Activated T-cell treated with anti-CD3 and anti-CD28 coated beads, Interleukin-2, amount 50 U/mL, for 48 hours (primary cell): ENCODE data around the gene RPTOR.

Experiments
- DNase-seq, 2 experiments: peaks; one replicate each; pipeline ENCODE4 v3.0.0-alpha.2; 2020

The RPTOR gene

GRCh38 chr17:80902197-80902962, 357.7 kb downstream of the RPTOR start:
- DNase-seq = no peak

- DNase-seq = no peak
These were observed 358.4 kb downstream of the RPTOR start for GRCh38 chr17:80902963-80903611.

DNA sequence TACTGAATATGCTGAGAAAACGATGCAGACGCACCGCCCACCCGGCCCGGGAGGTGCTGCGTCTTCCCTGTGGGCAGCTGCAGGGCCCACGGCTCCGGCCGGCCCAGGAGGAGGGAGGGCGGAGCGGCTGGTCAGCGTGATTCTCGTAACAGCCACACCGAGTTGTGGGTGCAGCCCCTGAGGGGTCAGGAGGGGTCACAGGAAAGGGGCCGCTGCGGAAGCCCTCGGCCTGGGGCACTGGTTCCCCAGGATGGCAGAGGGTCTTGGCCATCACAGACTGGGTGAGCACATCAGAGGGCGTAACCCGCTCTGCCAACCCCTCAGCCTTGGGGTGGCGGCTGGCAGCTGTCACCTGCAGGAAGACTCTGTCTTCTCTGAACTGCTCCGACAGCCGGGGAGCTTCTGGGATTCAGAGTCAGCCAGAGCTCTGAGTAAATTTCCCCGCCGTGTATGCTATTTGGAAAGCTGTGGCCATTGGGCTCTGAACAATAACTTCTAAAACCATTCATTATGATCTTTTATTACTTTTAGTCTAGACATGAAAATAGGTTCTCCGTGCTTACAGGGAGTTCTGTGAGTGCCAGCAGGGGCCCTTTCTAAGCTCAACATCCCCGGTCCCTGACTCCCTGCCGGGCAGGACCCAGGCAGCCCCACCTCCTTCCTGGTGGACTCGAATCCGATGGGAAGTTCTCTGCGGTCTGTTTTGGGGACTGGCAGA, 359.6 kb downstream of the RPTOR start:
- DNase-seq = no peak

GRCh38 chr17:80905586-80906230, 361.1 kb downstream of the RPTOR start:
- no peak for DNase-seq

GRCh38 chr17:80906364-80907259, 362.0 kb downstream of the RPTOR start:
- no peak for DNase-seq

DNA sequence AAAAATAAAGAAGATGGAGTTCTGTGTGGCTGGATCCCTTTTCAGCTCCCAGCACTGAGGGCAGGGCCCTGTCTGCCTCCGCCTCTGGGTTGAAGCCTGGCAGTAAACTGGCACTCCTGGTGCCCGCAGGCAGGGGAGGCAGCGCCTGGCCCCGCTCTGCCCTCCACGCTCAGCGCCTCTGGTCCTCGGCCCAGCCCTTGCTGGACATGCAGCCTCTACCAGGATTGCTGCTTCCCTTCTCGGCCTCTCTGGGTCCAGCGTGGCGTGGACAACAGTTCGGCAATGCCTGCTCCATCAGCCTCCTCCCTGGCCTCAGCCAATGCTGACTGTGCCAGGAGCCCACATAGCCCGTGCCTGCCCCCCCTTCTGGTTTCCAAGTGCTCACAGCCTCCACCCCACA, 362.6 kb downstream of the RPTOR start:
- no peak for DNase-seq

- no peak for DNase-seq
These were observed 363.6 kb downstream of the RPTOR start for GRCh38 chr17:80908211-80908610.

DNA sequence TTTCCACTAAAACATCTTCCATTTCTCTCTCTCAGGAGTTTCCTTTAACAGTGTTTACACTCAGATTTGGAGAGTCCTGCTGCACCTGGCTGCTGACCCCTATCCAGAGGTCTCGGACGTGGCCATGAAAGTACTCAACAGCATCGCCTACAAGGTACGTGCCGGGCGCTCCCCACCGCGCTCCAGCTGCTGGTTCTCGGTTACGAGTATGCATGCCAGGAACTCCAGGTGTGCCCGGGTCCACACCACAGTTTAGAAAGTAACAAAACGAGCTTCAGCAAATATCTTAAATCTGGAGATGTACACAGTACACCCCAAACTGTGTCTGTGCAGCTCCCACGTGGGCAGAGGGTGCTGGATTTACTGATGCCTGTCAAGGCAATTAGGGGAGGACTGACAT, 364.1 kb downstream of the RPTOR start:
- no peak for DNase-seq

- DNase-seq = no peak
These were observed 365.0 kb downstream of the RPTOR start for GRCh38 chr17:80909635-80910034.

DNA sequence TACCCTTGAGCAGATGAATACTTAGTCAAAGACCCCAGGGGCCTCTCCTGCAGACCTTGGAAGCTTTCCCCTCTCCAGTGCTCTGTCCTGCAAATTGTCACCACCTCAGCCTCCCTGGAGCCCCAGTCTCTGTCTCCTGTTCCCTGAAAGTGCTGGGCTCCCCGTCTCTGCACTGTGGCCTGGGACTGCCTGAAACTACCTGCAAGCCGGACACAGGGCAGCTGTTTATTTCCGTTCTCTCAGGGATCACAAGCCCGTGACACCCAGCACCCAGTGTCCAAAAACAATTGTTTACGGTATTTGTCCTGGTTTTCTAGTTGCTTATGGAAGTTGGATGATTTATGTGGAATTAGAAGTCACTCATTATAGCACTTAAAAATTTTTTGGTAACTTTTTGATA, 365.4 kb downstream of the RPTOR start:
- DNase-seq = no peak

DNA sequence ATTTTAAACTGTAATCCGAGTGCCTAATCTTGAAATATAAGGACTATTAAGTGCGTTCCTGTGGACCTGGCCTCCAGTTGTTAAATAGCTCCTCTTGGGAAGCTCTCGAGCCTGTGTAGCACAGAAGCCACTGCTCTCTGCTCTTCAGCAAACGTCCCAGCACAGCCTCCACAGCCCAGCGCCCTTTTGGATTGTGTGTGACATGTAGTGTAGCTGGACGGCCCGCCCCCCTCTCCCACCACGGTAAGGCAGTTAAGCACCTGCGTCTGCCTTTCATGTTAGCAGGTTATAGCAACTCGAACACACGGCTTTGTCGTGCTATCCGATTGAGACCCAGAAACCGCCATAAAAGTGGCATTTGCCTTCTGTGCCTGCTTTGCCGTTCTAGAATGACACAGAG, 367.8 kb downstream of the RPTOR start:
- no peak for DNase-seq

- DNase-seq = no peak
These were observed 369.5 kb downstream of the RPTOR start for GRCh38 chr17:80913928-80914821.

DNA sequence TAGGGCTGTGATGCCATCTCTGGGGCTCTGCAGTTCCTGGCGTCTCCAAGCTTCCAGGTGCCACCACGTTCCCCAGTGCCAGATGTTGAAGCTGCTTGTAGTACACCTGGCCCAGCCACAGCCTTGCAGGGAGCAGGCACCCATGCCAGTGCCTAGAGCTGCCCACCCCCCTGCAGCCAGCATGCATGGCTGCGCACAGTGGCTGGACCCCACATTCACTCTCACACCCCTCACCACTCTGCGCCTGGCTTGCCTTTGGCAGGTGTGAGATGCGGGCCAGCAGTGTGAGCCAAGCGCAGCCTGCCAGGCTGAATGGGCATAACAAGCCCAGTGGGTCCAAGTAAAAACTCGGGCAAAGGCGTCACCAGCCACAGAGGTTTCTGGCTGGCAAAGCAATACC, 371.6 kb downstream of the RPTOR start:
- DNase-seq = no peak

GRCh38 chr17:80917716-80918560, 373.3 kb downstream of the RPTOR start:
- DNase-seq = no peak

DNA sequence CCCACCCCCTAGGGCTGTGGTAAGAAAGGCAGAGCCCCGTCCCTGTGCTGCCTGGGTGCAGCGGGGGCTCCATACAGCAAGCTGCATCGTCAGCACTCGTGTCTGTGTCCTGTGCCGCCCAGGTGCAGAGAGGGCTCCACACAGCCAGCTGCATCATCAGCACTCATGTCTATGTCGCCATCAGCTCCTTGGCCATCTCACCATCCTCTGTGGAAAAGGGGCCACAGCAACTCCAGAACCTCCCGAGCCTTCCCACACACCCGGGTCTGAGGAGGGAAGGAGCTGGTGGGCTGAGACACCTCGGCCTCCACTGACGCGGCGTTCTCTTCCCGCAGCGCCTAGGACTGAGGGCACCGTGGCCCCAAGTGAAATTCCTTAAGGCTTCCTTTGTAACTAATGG, 374.1 kb downstream of the RPTOR start:
- DNase-seq = no peak

DNA sequence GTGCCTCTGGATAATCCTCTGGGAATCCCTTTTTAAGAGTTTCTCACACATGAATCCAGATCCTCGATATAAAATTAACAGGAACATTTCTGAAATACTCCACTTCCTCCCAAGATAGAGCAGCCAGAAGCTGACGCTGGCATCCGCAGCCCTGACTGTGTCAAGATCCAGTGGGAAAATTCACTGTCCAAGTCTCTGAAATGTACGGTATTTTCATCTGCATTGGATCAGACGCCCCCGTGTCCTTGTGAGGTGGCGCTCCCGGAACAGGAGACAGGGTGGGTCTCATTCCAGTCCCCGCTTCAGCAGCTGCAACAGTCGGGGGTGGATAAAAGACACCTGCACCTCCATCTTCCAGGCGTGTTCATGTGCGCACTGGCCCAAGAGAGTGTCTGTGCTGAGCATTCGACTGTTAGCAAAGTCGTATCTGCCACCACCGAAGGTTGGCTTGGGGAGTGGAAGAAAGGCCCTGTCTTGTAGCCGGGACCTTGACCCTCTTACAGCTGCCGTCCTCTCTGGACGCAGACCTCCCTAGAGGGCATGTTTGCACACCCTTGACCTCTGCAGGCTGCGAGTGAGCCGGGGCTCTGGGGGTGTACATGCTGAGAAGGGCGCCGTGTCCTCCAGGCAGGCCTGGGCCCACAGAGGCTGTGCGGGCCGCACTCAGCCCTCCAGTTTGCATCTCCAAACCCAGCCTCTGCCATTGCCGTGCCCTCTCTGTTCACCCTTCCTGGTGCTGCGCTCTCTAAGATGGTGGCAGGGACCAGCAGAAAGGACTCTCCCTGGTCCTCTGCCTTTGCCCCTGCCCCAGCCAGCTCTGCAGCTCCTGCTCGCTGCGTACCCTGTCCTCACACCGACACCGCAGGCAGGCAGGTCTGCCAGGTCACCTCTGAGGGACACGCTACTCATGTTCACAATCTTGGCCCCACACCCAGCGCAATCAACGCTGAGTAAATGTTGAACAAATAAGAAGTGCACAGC, 375.0 kb downstream of the RPTOR start:
- no peak for DNase-seq

GRCh38 chr17:80920441-80920840, 375.8 kb downstream of the RPTOR start:
- no peak for DNase-seq

DNA sequence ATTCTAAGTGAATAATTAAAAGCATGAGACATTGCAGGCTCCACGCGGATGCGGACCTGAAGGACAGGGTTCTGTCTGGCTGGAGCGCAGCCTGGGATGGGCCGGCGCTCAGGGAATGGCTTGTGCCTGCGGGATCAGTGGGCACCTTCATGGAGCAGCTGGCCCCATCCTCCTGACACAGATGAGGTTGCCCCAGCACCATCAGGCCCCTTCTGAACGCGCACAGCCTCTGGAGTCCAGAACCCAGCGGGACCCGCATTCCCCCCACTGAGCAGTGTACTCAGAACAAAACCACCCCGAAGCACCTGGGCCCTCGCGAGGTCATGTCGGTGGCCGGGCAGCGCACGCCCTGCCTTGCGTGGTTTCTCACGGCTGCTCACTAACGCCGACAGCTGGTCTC, 376.5 kb downstream of the RPTOR start:
- no peak for DNase-seq
